Common myeloid progenitor, CD34-positive (primary cell): ENCODE results near the gene CDS1.
"Not testable (repeated sequence)": the region's sequence is repeated elsewhere in the genome, so short reads cannot be mapped to it uniquely, and the experiment has no call there.

Experiments used
- CTCF ChIA-PET: fragments of 350-600 bp; sonication (Branson Sonifier 250); formaldehyde crosslinking; loops from one replicate; lab custom pipeline; 2021; ENCODE audit warnings: antibody characterized with exemption; lab: Charles Lee
- POLR2A ChIA-PET: fragments of 350-600 bp; sonication (Branson Sonifier 250); formaldehyde crosslinking; loops from one replicate; lab custom pipeline; 2021; ENCODE audit warnings: antibody characterized with exemption; lab: Charles Lee
- DNase-seq, 3 donors: peaks; one replicate each; pipeline versions ENCODE4 v3.0.0 to v3.0.0-alpha.2; 2013
- H3K27ac ChIP-seq, 2 experiments: 1 replicate in 1 of 2; 2 replicates in 1 of 2; pipeline ENCODE4 v1.7.0; 2013; ENCODE audit warnings: inconsistent platforms in 2 of 2, low read length in 2 of 2, mild to moderate bottlenecking in 2 of 2, low read depth in 1 of 2, moderate library complexity in 1 of 2; ENCODE audit not compliant: severe bottlenecking in 2 of 2, insufficient read depth in 1 of 2, poor library complexity in 1 of 2
- H3K27me3 ChIP-seq, 5 experiments: replicated peaks in 2 of 5; 1 replicate in 3 of 5; 2 replicates in 2 of 5; pipeline versions ENCODE4 v1.6.1 to v1.7.0; 2013; ENCODE audit warnings: low read length in 4 of 5, mild to moderate bottlenecking in 2 of 5, moderate library complexity in 2 of 5, inconsistent platforms in 1 of 5; ENCODE audit not compliant: insufficient read depth in 5 of 5, control insufficient read depth in 4 of 5
- H3K36me3 ChIP-seq, 4 experiments: 1 replicate in 2 of 4; 2 replicates in 2 of 4; pipeline versions ENCODE4 v1.6.1 to v1.7.0; 2013; ENCODE audit warnings: low read length in 3 of 4, control low read depth in 1 of 4, mild to moderate bottlenecking in 1 of 4; ENCODE audit not compliant: control insufficient read depth in 4 of 4, insufficient read depth in 4 of 4
- H3K4me1 ChIP-seq, 4 experiments: 1 replicate in 3 of 4; 2 replicates in 1 of 4; pipeline versions ENCODE4 v1.6.1 to v1.7.1; 2013; ENCODE audit warnings: low read length in 3 of 4, mild to moderate bottlenecking in 3 of 4, control low read depth in 1 of 4, inconsistent platforms in 1 of 4, moderate library complexity in 1 of 4; ENCODE audit not compliant: control insufficient read depth in 4 of 4, insufficient read depth in 4 of 4; ENCODE audit errors: control extremely low read depth in 1 of 4
- H3K4me3 ChIP-seq, 7 experiments: 1 replicate in 4 of 7; 2 replicates in 3 of 7; pipeline versions ENCODE4 v1.5.1 to v1.7.0; 2013; ENCODE audit warnings: mild to moderate bottlenecking in 7 of 7, low read length in 6 of 7, moderate library complexity in 6 of 7, inconsistent platforms in 2 of 7, low read depth in 2 of 7, control low read depth in 1 of 7; ENCODE audit not compliant: insufficient read depth in 4 of 7, control insufficient read depth in 1 of 7; ENCODE audit errors: extremely low read depth in 1 of 7
- H3K9me3 ChIP-seq, 5 experiments: 1 replicate in 4 of 5; 2 replicates in 1 of 5; pipeline versions ENCODE4 v1.6.1 to v1.7.1; 2013; ENCODE audit warnings: low read length in 4 of 5, mild to moderate bottlenecking in 2 of 5, inconsistent platforms in 1 of 5, low read depth in 1 of 5, moderate library complexity in 1 of 5; ENCODE audit not compliant: control insufficient read depth in 4 of 5, insufficient read depth in 2 of 5; ENCODE audit errors: control extremely low read depth in 1 of 5
- WGBS: methylation state at CpG from one replicate; pipeline ENCODE4 v1.1.5; 2013; ENCODE audit not compliant: insufficient coverage; 5-methylcytosine and 5-hydroxymethylcytosine counted together

Gene CDS1

DNA sequence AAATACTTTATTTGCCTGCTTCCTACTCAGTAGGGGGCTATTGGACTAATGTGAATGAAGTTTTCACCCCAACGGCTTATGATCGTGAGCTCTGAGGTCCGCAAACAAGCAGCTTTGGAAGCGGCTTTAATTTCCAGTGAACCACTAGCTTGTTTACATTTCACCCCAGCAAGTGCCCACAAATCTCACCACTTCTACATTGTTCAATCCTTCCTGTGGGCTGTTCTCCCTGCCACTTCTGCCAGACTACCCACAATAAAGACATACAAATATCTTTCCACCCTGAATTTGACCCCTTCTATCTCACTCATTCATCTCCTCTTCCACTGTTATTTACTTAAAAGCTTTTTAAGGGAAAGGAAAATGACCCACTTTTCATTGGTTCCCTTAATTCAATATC is 98.0 kb downstream of the CDS1 start:
- POLR2A ChIA-PET: no interaction called here
- DNase-seq: no peak

DNA sequence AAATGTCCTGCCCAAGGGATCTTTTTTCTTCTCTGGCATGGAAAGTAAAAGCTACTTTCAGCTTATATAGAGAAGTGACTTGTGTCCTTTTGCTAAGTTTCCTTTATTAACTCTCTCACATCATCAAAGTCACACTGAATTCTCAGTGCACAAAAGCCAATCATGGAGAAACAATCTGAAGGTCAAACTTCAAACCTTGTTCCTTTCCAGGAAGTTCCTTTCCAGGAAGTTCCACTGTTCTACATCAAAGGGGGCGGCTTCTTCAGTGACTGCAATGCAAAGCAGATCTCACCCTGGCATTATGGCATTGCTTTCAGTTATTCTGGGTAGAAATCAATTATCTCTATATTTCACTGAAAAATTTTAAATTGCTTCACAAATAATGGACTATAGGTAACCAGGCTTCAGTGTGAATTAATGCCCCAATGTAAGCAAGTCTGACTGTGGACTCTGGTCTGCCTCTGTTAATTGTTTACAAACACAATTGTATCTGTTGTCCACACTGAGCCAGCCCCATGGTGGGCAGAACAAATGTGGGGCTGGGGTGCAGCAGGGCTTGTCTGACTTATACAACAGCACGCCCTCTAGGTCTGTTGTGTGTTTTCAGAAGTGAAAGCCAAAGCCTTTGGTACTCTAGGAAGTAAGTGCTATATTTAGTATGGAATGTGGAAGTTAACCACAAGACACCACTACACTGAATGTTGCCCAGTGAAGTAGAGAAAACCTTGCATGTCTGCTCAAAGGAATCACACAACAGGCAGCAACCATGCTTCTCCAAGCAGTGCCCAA is 98.8 kb downstream of the CDS1 start:
- 83% methylated on average over 1 of the region's 2 CpGs for WGBS

More for the DNA sequence above, 98.0 kb downstream of the CDS1 start:
- CTCF ChIA-PET: interaction anchor here (1.0 kb wide), 1 partner anchor 8 kb away, joined by 4 read pairs; no protein-coding TSS in a partner anchor
- Histone ChIP-seq H3K9me3 (no peaks in the 10 kb centered on the region), H3K36me3 (peaks cover 6 to 20% (median 11%) of the 10 kb centered on the region in 4 experiments), H3K4me3 (no peak overlapping the region), H3K27ac (no peak overlapping the region), H3K4me1 (peaks cover 0 to 11% (median 4%) of the 10 kb centered on the region in 4 experiments), H3K27me3 (no peaks in the 10 kb centered on the region)
- 90% methylated on average over 3 of the region's 4 CpGs for WGBS

DNA sequence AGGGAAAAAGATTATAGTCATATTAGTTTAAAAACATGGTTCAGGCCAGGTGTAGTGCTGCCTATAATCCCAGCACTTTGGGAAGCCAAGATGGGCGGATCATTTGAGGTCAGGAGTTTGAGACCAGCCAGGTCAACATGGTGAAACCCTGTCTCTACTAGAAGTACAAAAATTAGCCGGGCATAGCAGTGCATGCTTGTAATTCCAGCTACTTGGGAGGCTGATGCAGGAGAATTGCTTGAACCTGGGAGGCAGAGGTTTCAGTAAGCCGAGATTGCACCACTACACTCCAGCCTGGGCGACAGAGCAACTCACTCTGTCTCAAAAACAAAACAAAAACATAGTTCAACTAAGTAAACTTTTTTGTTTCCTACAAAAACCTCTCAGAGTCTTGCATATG is 99.7 kb downstream of the CDS1 start:
- H3K9me3 ChIP-seq, DNase-seq, POLR2A ChIA-PET, H3K4me3 ChIP-seq, H3K27ac ChIP-seq, H3K27me3 ChIP-seq, CTCF ChIA-PET: not testable (repeated sequence)
- WGBS: 84% methylated on average over 4 of the region's 4 CpGs
- peaks cover 0 to 11% (median 4%) of the 10 kb centered on the region in 4 experiments for H3K4me1 ChIP-seq
- peaks cover 2 to 20% (median 9%) of the 10 kb centered on the region in 4 experiments for H3K36me3 ChIP-seq

More for the DNA sequence above, 98.8 kb downstream of the CDS1 start:
- no peak overlapping the region for H3K4me3 ChIP-seq
- peaks cover 6 to 23% (median 13%) of the 10 kb centered on the region in 4 experiments for H3K36me3 ChIP-seq
- no peaks in the 10 kb centered on the region for H3K9me3 ChIP-seq
- H3K4me1 ChIP-seq: peaks cover 0 to 11% (median 4%) of the 10 kb centered on the region in 4 experiments
- no peak overlapping the region for H3K27ac ChIP-seq
- CTCF ChIA-PET: interaction anchor here (1.0 kb wide), 1 partner anchor 8 kb away, joined by 4 read pairs; no protein-coding TSS in a partner anchor
- H3K27me3 ChIP-seq: no peaks in the 10 kb centered on the region
- POLR2A ChIA-PET: no interaction called here
- peak in 2 of 3 donors; percentile 5 to 33 for DNase-seq

DNA sequence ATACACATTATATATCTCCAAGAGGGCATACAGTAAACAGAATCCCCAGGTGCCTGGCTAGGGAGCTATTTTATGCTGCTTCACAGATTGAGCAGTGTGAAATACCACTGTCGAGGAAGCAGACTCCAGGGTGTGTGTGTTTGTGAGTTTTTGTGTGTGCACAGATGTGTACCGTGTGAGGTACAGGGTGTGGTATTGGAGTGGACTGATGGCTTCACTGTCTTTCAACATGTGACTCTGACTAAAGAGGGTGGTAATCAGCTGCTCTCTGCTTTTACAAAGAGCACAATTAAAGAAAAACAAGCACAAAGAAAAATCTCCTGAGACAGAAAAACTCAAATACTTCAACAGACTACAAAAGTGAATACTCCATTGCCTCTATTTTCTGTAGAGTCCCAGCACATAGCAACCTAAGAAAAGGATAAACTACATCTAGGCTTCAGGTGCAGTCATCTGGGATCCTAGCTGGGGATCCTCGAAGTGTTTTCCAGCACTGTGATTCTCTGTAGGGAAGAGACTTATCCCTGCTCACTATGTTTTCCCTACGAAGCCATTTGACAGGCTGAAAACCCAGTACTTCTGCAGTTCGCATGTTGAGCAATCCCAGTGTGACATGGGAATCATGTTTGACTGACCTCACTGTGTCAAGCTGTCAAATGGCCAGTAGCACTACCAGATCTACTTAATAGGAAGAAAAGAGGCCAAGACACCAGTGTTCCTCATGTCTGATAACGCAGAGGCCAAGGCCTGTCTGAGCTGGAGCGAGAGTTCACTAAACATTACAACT is 100.3 kb downstream of the CDS1 start:
- H3K27ac ChIP-seq: no peak overlapping the region
- ChIA-PET POLR2A (no interaction called here), CTCF (no interaction called here)
- H3K4me1 ChIP-seq: peaks cover 0 to 11% (median 4%) of the 10 kb centered on the region in 4 experiments
- no peaks in the 10 kb centered on the region for H3K9me3 ChIP-seq
- H3K4me3 ChIP-seq: no peak overlapping the region
- WGBS: 97% methylated on average over 7 of the region's 7 CpGs
- H3K27me3 ChIP-seq: no peaks in the 10 kb centered on the region
- peaks cover 2 to 22% (median 7%) of the 10 kb centered on the region in 4 experiments for H3K36me3 ChIP-seq
- DNase-seq: no peak

DNA sequence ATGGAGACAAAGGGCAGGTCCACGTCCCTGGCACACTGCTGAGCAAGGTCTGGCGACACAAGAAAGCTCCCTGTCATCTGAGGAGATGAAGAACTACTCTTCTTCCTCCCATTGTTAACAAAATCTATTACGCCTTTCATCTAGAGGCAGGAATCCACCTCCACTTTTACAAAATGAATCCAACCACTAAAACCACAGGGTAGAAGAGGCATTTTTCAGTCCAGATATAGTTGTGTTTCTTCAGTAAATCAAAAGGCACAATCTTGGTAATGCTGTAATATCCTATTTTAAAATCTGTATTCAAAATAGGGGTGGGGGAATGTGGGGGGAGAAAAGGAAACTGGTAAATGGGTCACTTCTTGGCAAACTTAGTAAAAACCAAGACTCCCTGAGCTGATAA is 101.4 kb downstream of the CDS1 start:
- Histone ChIP-seq H3K27me3 (no peaks in the 10 kb centered on the region), H3K36me3 (peaks cover 2 to 25% (median 6%) of the 10 kb centered on the region in 4 experiments), H3K4me3 (no peak overlapping the region), H3K9me3 (no peaks in the 10 kb centered on the region), H3K4me1 (peaks cover 0 to 11% (median 4%) of the 10 kb centered on the region in 4 experiments), H3K27ac (no peak overlapping the region)
- ChIA-PET CTCF (no interaction called here), POLR2A (no interaction called here)
- 100% methylated on average over 3 of the region's 3 CpGs for WGBS
- no peak for DNase-seq

DNA sequence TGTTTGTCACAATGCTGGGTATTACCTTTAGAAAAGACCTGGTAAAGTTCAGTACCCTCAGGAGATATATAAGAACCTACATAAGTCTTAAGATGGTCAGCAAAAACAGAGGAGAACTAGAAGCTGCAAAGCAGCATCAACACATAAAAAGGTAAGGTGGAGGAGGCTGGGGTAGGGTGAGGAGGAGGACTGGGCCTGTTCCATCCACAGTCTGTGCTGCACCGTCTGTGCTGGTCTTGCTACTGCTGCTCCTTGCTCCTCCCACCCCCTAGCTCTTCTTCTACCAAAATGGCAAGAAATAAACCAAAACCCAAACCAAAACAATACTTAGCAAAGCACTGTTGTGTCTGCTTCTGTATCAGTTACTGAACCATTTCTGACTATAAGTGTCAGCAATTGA is 102.2 kb downstream of the CDS1 start:
- peaks cover 0 to 11% (median 4%) of the 10 kb centered on the region in 4 experiments for H3K4me1 ChIP-seq
- H3K4me3 ChIP-seq: no peak overlapping the region
- no peaks in the 10 kb centered on the region for H3K27me3 ChIP-seq
- POLR2A ChIA-PET: no interaction called here
- no peak for DNase-seq
- no peak overlapping the region for H3K27ac ChIP-seq
- H3K9me3 ChIP-seq: no peaks in the 10 kb centered on the region
- CTCF ChIA-PET: no interaction called here
- no CpG with 5 or more reads among the region's 1 CpG for WGBS
- peaks cover 2 to 25% (median 6%) of the 10 kb centered on the region in 4 experiments for H3K36me3 ChIP-seq
